Cardiac fibroblast (primary cell): Measurements from ENCODE around the gene GLIS1.

ENCODE experiments used
- DNase-seq, 2 donors: peaks; one replicate each; pipeline versions ENCODE4 v3.0.0 to v3.0.0-alpha.2; 2010; ENCODE audit warnings: low read depth in 2 of 2
- H3K4me3 ChIP-seq, 2 donors: replicated peaks in 1 of 2; 1 replicate in 1 of 2; 2 replicates in 1 of 2; pipeline ENCODE4 v1.5.1; 2011; ENCODE audit warnings: low read depth in 2 of 2, low read length in 2 of 2, mild to moderate bottlenecking in 2 of 2, moderate library complexity in 1 of 2
- CTCF ChIP-seq: IDR thresholded peaks from one replicate; pipeline ENCODE4 v1.5.1; 2011; ENCODE audit warnings: low read depth, mild to moderate bottlenecking, low read length, inconsistent platforms

Gene GLIS1

GRCh38 chr1:53633073-53633704 lies 105.8 kb downstream of the GLIS1 start:
- no peak for TF ChIP-seq CTCF
- no peak for DNase-seq
- no peak overlapping the region for H3K4me3 ChIP-seq

- DNase-seq = no peak
- no peak overlapping the region for H3K4me3 ChIP-seq
- TF ChIP-seq CTCF = no peak
Observed at GRCh38 chr1:53631622-53632310, 107.2 kb downstream of the GLIS1 start.

- DNase-seq = no peak
- no peak for TF ChIP-seq CTCF
- H3K4me3 ChIP-seq = no peak overlapping the region
Observed at GRCh38 chr1:53629101-53629691, 109.8 kb downstream of the GLIS1 start.

GRCh38 chr1:53628286-53628955 lies 110.5 kb downstream of the GLIS1 start:
- no peak for DNase-seq
- TF ChIP-seq CTCF = no peak
- no peak overlapping the region for H3K4me3 ChIP-seq

GRCh38 chr1:53627666-53628065 lies 111.3 kb downstream of the GLIS1 start:
- DNase-seq = no peak
- no peak overlapping the region for H3K4me3 ChIP-seq
- no peak for TF ChIP-seq CTCF

GRCh38 chr1:53627031-53627430 lies 111.9 kb downstream of the GLIS1 start:
- H3K4me3 ChIP-seq = no peak overlapping the region
- DNase-seq = no peak
- TF ChIP-seq CTCF = no peak
